ENCODE data around the gene SSR1. TPM values are rescaled to one million over a fixed set of nuclear protein-coding genes. Genes with fewer than 3 reads are reported as not detected.

Gene SSR1
- total RNA-seq, 3 donors from 2014 or later, result 52.2 to 53.6 (median 53.4) TPM

DNA sequence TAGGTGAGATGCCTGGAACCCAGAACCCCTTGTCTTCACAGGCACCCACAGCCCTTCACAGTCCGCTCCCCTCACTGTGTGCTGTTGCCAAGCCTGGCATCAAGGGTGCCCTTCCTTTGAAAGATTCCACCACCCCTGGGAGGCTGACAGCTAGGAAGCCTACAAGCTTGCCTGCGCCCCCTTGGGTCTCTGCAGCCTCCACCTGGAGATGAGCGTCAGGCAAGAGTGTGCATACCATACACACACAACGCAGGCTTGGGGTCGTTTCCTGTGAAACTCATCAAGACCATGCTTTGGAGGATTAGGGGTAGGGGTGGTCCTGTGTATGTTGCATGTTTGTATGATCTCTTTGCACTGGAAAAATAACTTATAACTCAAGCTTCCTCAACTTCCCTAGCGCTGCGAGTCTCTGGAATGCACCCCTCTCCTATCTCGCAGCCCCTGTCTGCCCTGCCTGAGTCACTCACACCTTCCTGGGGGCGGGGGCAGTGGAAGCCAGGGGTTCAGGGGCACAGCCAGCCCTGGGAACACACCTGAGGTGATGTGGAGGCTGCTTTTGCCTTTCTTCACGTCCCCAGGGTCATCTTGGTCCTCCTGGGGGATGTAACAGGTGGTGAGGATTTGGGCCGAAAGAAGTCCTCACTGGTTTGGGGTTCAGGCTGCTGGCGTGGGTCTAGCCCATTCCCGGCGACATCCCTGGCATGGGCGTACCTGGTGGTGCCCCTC lies 67.2 kb downstream of the SSR1 start:
- TF ChIP-seq POLR2AphosphoS5 (IDR thresholded peaks at IDR 0.05), result no peak
- TF ChIP-seq, protein P1, sequence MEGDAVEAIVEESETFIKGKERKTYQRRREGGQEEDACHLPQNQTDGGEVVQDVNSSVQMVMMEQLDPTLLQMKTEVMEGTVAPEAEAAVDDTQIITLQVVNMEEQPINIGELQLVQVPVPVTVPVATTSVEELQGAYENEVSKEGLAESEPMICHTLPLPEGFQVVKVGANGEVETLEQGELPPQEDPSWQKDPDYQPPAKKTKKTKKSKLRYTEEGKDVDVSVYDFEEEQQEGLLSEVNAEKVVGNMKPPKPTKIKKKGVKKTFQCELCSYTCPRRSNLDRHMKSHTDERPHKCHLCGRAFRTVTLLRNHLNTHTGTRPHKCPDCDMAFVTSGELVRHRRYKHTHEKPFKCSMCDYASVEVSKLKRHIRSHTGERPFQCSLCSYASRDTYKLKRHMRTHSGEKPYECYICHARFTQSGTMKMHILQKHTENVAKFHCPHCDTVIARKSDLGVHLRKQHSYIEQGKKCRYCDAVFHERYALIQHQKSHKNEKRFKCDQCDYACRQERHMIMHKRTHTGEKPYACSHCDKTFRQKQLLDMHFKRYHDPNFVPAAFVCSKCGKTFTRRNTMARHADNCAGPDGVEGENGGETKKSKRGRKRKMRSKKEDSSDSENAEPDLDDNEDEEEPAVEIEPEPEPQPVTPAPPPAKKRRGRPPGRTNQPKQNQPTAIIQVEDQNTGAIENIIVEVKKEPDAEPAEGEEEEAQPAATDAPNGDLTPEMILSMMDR (IDR thresholded peaks at IDR 0.05), result no peak
- TF ChIP-seq POLR2A (IDR thresholded peaks at IDR 0.05), result no peak
- no peaks in the 10 kb centered on the region for H3K9me3 ChIP-seq
- no peaks in the 10 kb centered on the region for H3K4me1 ChIP-seq
- H3K36me3 ChIP-seq, result peaks cover 10% of the 10 kb centered on the region
- no peak overlapping the region for H3K27ac ChIP-seq
- intact Hi-C loops (cut with DNase I; ENCODE audit: low total_unique reads), result no loop called here
- H3K27me3 ChIP-seq, result no peaks in the 10 kb centered on the region
- no peak overlapping the region for H3K4me3 ChIP-seq
- no peak for DNase-seq (ENCODE audit: low spot score in 2 of 2)

DNA sequence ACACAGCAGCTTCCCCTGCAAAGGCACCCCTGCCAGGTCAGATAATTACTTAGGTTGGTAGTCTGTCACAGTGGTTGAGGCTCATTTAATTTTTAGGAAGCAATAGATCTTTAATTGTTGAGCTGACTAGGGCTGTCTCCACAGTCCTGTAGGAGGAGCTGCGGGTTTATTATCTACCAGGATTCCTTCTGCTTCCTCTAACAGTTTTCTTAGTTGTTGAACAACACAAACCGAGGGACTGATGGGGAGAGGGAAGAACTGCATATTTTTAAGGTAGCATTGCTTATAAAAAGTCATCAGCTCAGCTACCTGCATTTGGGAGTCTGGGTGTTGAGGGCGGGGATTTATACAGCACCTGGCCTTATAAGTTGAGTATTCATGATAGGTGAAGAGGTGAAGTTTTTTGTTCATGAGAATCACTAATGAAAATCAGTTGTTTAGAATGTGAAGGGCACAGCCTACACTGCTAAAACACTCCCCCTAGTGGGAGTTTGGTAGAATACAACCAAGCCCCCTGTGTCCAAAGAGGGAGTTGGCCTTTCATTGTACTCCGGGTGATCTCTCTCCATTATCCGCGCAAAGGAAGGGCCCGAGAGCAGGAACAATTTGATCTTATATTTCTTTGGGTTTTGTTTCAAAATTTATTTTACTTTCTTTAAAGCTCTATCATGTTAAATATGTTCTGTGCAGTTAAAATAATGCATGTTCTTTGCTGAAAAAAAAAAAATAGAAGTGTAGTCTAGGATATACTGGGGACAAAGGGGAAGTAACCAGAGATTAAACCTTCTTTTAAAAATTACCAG lies 69.6 kb downstream of the SSR1 start:
- Histone ChIP-seq H3K4me1 (no peaks in the 10 kb centered on the region), H3K27ac (peak overlapping the region; percentile 64 to 68), H3K9me3 (no peaks in the 10 kb centered on the region), H3K27me3 (no peaks in the 10 kb centered on the region), H3K4me3 (no peak overlapping the region), H3K36me3 (peaks cover 6% of the 10 kb centered on the region)
- TF ChIP-seq POLR2AphosphoS5 (IDR thresholded peaks at IDR 0.05), result no peak
- TF ChIP-seq POLR2A (IDR thresholded peaks at IDR 0.05), result no peak
- TF ChIP-seq, protein P1 (IDR thresholded peaks at IDR 0.05), result peak; percentile 84 to 93 (median 88)
- DNase-seq (ENCODE audit: low spot score in 2 of 2), result peak in 1 of 2 donors; percentile 36
- intact Hi-C loops (cut with DNase I; ENCODE audit: low total_unique reads), result no loop called here

DNA sequence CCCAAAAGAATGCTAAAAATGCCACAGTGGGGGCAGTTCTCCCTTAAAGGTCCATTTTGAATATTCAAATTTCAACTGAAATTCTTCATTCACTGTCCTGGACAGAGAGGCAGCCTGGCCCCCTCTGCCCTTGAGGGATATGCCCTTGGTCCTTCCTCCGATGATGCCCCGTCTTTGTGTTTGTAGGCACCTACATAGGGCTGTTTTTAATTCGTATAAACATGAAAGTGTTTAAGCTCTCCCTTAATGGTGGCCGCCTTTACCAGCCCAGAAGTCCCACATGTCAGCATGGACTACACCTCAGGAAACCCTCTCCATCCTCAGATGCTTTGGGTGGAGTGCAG lies 70.2 kb downstream of the SSR1 start:
- Histone ChIP-seq H3K9me3 (no peaks in the 10 kb centered on the region), H3K36me3 (peaks cover 1% of the 10 kb centered on the region), H3K27ac (peak overlapping the region; percentile 64 to 68), H3K4me3 (no peak overlapping the region), H3K4me1 (no peaks in the 10 kb centered on the region), H3K27me3 (no peaks in the 10 kb centered on the region)
- DNase-seq (ENCODE audit: low spot score in 2 of 2), result no peak
- TF ChIP-seq, protein P1 (IDR thresholded peaks at IDR 0.05), result no peak
- TF ChIP-seq POLR2A (IDR thresholded peaks at IDR 0.05), result no peak
- no peak for TF ChIP-seq POLR2AphosphoS5 (IDR thresholded peaks at IDR 0.05)
- intact Hi-C loops (cut with DNase I; ENCODE audit: low total_unique reads), result no loop called here

DNA sequence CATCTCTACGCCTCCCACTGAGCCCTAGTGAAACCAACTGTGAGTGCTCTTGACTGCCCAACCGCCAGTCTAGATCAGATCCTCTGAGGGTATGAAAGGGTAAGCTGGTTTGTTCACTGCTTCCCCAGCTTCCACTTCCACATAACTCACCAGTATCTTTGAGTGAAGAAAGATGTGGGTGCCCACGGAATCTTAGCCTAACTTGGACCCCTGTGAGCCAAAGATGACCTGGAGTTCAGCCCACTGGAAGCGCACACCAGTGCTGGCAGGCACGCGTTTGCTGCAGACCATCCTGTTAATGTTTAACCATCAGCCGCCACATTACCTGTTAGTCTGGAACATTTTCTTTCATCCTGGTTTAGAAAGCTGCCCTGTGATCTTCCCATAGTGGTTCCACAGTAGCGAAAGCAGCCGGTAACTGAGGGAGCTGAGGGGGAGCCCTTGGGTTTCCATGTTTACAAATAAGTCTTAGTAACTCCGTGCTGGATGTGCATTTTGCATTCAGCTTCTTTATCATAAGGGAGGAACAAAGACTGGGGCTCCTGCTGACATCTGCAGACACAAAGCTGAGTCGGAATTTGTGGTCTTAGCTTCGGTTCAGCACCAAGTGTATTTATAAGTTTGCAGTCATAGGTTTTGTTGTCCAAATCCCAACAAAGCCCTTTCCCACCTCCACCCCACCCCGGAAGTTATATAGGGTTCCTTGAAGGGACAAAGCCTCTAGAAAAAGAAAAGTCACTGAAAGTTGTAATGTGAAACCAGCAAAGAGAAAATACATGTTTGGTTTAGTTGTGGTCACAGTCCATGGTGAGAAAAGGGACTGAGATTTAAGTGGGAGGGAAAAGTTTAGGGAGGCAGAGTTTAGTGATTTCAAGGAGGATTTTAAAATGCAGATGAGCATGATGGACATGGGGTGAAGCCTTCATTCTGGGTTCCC lies 71.0 kb downstream of the SSR1 start:
- DNase-seq (ENCODE audit: low spot score in 2 of 2), result no peak
- Histone ChIP-seq H3K27me3 (no peaks in the 10 kb centered on the region), H3K4me3 (no peak overlapping the region), H3K4me1 (no peaks in the 10 kb centered on the region), H3K36me3 (no peaks in the 10 kb centered on the region), H3K27ac (peak overlapping the region; percentile 43 to 64), H3K9me3 (no peaks in the 10 kb centered on the region)
- intact Hi-C loops (cut with DNase I; ENCODE audit: low total_unique reads), result no loop called here
- TF ChIP-seq POLR2A (IDR thresholded peaks at IDR 0.05) (no peak), POLR2AphosphoS5 (IDR thresholded peaks at IDR 0.05) (no peak)
- TF ChIP-seq, protein P1 (IDR thresholded peaks at IDR 0.05), result no peak

Data from breast epithelium (tissue), 4 donors.